ENCODE measurements around the gene COL1A1.

DNA sequence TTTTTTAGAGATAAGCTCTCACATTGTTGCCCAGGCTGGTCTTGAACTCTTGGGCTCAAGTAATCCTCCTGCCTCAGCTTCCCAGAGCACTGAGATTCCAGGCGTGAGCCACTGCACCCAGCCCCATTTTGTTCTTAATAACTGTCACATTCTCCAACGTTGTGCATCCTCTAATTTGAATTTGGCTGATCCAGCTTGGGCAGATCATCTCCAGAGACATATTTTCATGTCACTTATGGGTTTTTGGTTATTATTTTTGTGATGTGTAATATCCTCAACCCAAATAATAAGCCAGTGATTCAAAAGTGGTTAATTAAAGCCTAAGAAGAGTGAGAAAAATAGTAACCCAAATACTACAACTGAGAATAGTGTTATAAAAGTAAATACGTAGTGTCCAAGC, 16.2 kb upstream of the COL1A1 start:
- TF ChIP-seq, protein P1, sequence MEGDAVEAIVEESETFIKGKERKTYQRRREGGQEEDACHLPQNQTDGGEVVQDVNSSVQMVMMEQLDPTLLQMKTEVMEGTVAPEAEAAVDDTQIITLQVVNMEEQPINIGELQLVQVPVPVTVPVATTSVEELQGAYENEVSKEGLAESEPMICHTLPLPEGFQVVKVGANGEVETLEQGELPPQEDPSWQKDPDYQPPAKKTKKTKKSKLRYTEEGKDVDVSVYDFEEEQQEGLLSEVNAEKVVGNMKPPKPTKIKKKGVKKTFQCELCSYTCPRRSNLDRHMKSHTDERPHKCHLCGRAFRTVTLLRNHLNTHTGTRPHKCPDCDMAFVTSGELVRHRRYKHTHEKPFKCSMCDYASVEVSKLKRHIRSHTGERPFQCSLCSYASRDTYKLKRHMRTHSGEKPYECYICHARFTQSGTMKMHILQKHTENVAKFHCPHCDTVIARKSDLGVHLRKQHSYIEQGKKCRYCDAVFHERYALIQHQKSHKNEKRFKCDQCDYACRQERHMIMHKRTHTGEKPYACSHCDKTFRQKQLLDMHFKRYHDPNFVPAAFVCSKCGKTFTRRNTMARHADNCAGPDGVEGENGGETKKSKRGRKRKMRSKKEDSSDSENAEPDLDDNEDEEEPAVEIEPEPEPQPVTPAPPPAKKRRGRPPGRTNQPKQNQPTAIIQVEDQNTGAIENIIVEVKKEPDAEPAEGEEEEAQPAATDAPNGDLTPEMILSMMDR (IDR thresholded peaks at IDR 0.05; ENCODE audit: low read length), result no peak
- no peak for TF ChIP-seq EZH2 (IDR thresholded peaks at IDR 0.05; ENCODE audit: borderline replicate concordance, low read length)

All from OCI-LY1 (cell line).